LNCAP (cell line): ENCODE measurements around the gene UBL4A.

Experiments
- CTCF ChIP-seq: fragments of 450-650 bp; IDR thresholded peaks from 2 replicates; pipeline ENCODE4 v1.5.1; 2017; ENCODE audit warnings: mild to moderate bottlenecking

Gene UBL4A

GRCh38 chrX:154486396-154487207 is at the start of gene UBL4A:
UBL4A (minus strand) TSS chrX:154486615; CDS start chrX:154486584, 31 bp downstream.
- no peak for TF ChIP-seq CTCF

DNA sequence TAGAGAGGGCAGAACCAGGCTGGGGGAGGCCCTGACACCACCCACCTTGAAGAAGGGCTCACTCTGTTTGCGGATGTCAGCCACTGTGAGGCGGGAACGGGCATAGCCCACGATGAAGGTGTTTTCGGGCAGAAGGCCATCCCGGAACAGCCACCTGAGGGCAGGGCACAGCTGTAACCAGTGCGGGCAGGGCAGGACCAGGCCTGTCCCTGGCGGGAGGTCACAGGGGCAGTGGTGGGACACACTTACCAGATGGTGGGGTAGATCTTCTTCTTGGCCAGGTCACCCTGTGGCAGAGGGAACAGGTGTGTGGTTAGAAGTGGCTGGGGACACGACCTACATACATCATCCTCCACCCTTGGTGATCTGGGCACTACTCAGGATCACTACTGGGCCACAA is 49.5 kb upstream of the UBL4A start:
- TF ChIP-seq CTCF, result no peak

DNA sequence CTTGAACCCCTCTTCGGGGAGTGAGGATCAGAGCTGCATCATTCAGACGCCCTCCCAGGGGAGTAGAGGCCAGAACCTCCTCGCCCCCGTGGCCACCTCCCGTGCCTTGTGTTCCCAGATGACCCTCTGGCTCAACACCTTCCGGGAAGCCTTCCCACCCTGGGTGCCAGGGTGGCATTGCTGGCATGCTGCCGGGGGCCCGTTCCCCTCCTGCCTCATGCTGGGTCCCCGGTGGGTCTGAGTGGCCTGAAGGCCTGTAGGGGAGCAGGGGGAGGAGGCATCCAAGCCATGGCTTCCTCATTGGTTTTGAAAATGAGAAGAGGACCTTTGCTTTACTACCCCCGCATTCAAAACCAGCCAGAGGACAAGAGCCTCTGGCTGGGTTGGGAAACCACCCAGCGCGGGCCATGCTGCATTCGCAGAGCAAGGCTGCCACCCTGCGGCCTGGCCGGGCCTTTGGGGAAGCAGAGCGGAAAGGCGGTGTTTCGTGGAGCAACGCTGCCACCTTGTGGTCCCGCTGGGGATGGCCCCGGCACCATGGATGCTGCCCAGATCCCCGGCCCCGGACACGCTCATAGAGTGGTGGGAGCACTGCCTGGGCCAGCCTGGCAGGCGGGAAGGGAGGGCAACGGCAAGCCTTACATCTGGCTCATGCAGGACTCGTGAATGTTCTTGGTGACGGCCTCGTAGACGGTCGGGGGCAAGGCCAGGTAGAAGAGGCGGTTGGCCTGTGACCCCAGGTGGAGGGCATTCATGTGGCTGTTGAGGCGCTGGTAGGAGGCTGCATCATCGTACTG is 48.3 kb upstream of the UBL4A start:
- peak; percentile 84 for TF ChIP-seq CTCF

DNA sequence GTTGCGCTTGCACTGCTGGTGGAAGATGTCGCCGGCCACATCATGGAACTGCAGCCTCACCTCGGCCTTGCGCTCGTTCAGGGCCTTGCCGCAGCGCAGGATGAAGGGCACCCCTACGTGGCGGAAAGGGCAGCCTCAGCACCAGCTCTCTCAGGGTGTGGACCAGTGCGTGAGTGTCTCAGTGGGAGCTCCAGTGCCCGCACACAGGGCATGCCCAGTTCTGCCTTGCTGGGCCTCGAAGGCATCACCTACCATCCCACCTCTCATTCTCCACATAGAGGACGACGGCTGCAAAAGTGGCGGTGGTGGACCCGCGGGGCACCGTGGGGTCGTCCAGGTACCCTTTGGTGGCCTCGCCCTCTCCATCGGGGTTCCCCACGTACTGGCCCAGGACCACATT is 46.3 kb upstream of the UBL4A start:
- no peak for TF ChIP-seq CTCF

GRCh38 chrX:154531626-154532025 is 45.2 kb upstream of the UBL4A start:
- no peak for TF ChIP-seq CTCF

- TF ChIP-seq CTCF, result no peak
These were observed 43.9 kb upstream of the UBL4A start for GRCh38 chrX:154530286-154530685.

DNA sequence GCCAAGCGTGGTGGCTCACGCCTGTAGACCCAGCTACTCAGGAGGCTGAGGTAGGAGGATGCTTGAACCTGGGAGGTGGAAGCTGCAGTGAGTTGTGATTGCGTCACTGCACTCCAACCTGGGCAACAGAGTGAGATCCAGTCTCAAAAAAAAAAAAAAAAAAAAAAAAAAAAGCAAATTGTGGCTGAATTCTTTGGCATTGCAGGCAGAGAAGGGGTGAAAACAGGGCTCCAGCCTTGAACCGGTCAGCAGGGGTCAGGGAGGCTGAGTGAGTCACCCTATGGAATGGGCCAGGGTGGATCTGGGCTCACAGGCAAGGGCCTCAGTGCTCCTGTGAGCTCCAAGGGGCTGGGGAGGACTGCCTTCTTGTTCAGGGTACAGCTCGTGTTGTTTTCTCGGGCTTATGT is 42.8 kb upstream of the UBL4A start:
- no peak for TF ChIP-seq CTCF
